OCI-LY7 (cell line): ENCODE results near the gene GBE1. TPM values are rescaled to one million over a fixed set of nuclear protein-coding genes. Genes with fewer than 3 reads are reported as not detected.

Experiments
- BruUV-seq: library from RNA; stranded (reverse); fragments of 400-500 nt; replicated peaks from 2 replicates; lab custom pipeline; 2021; lab: Mats Ljungman, UMichigan
- CTCF ChIA-PET: fragments of 300-600 bp; sonication (Branson Sonifier 250); formaldehyde crosslinking; loops from one replicate; lab custom pipeline; 2022; ENCODE audit warnings: antibody characterized with exemption; ENCODE audit not compliant: unreplicated experiment; lab: Charles Lee
- POLR2A ChIA-PET: fragments of 300-600 bp; sonication (Branson Sonifier 250); formaldehyde crosslinking; loops from one replicate; lab custom pipeline; 2022; ENCODE audit warnings: antibody characterized with exemption; lab: Charles Lee
- DNase-seq: peaks from one replicate; pipeline ENCODE4 v3.0.0-alpha.2; 2015; ENCODE audit warnings: low spot score
- H2AFZ ChIP-seq: fragments of 200-600 bp; sonication (generic), shearing (Covaris generic); 2 replicates; pipeline ENCODE4 v1.6.1; 2014; ENCODE audit warnings: mild to moderate bottlenecking, antibody characterized with exemption, low read length, moderate library complexity
- H3K27ac ChIP-seq: fragments of 200-600 bp; sonication (generic); 2 replicates; pipeline ENCODE4 v1.5.1; 2014; ENCODE audit warnings: mixed run types, low read depth, mild to moderate bottlenecking, moderate library complexity, low read length, inconsistent platforms; ENCODE audit not compliant: poor library complexity, severe bottlenecking
- H3K36me3 ChIP-seq: fragments of 200-600 bp; sonication (generic); 2 replicates; pipeline ENCODE4 v1.6.1; 2014; ENCODE audit warnings: mild to moderate bottlenecking, antibody characterized with exemption, low read length, moderate library complexity, mixed read lengths; ENCODE audit not compliant: insufficient read depth
- H3K4me1 ChIP-seq: fragments of 200-600 bp; sonication (generic); 2 replicates; pipeline ENCODE4 v1.5.1; 2014; ENCODE audit warnings: mild to moderate bottlenecking, low read length; ENCODE audit not compliant: insufficient read depth, poor library complexity, severe bottlenecking
- H3K4me2 ChIP-seq: fragments of 200-600 bp; sonication (generic); 2 replicates; pipeline ENCODE4 v1.6.1; 2014; ENCODE audit warnings: mild to moderate bottlenecking, low read length
- H3K4me3 ChIP-seq: fragments of 200-600 bp; sonication (generic); 2 replicates; pipeline ENCODE4 v1.5.1; 2014; ENCODE audit warnings: mild to moderate bottlenecking, low read depth, low read length; ENCODE audit not compliant: poor library complexity, severe bottlenecking
- H3K79me2 ChIP-seq: fragments of 200-600 bp; sonication (generic); 2 replicates; pipeline ENCODE4 v1.6.1; 2016; ENCODE audit warnings: low read depth, mild to moderate bottlenecking, low read length, moderate library complexity, mixed read lengths; ENCODE audit not compliant: insufficient read depth
- H3K9me2 ChIP-seq: fragments of 200-600 bp; sonication (generic); 2 replicates; pipeline ENCODE4 v1.6.1; 2016; ENCODE audit warnings: mild to moderate bottlenecking, low read length, mixed read lengths; ENCODE audit not compliant: insufficient read depth
- H3K9me3 ChIP-seq: fragments of 200-600 bp; sonication (generic); 2 replicates; pipeline ENCODE4 v1.6.1; 2014; ENCODE audit warnings: mild to moderate bottlenecking, mixed run types, low read length, mixed read lengths
- H4K20me1 ChIP-seq: fragments of 200-600 bp; sonication (generic); 2 replicates; pipeline ENCODE4 v1.6.1; 2014; ENCODE audit warnings: mild to moderate bottlenecking, antibody characterized with exemption, low read length, moderate library complexity, mixed read lengths; ENCODE audit not compliant: insufficient read depth
- EZH2phosphoT487 ChIP-seq: fragments of 200-600 bp; sonication (generic); IDR thresholded peaks from 2 replicates; pipeline ENCODE4 v1.6.1; 2018; ENCODE audit warnings: low read depth, borderline replicate concordance, mild to moderate bottlenecking, mixed run types, antibody characterized with exemption, low read length, moderate library complexity, mixed read lengths
- intact Hi-C: fragments of 100-400 bp; cut with micrococcal nuclease; formaldehyde crosslinking; loops from one replicate; pipeline ENCODE4 v1.10.0; 2022; ENCODE audit not compliant: unreplicated experiment
- total RNA-seq, 2 experiments: library from RNA; depleted of rRNA in 1 of 2; stranded (reverse); fragments of >200 nt in 1 of 2; shearing (Covaris generic) in 1 of 2; gene quantifications; 2 replicates each; pipeline ENCODE4 v1.2.3, GENCODE V29; 2014 to 2022
- TF ChIP-seq, protein P1 (sequence below): fragments of 200-600 bp; sonication (generic); conservative IDR thresholded peaks from 2 replicates; pipeline ENCODE4 v1.5.1; 2014; ENCODE audit warnings: mild to moderate bottlenecking, antibody characterized with exemption, low read length, moderate library complexity, mixed read lengths

Gene GBE1
- total RNA-seq, 2 experiments from 2014 or later = 10.7 to 24.4 TPM

DNA sequence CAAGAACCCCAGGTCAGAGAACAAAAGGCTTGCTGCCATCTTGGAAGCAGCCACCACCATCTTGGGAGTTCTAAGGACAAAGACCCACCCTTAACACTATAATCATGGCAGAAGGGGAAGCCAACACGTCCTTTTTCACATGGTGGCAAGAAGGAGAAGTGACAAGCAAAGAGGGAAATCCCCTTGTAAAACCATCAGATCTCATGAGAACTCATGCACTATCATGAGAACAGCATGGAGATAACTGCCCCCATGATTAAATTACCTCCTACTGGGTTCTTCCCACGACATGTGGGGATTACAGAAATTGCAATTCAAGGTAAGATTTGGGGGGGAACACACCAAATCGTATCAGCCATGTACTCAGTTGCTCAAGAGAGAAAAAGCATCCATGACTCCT is 21.1 kb upstream of the GBE1 start:
- Histone ChIP-seq H3K36me3 (no peaks in the 10 kb centered on the region), H2AFZ (no peak overlapping the region), H3K79me2 (no peaks in the 10 kb centered on the region), H3K4me2 (no peak overlapping the region), H3K4me1 (no peaks in the 10 kb centered on the region), H3K27ac (no peak overlapping the region), H4K20me1 (no peaks in the 10 kb centered on the region), H3K4me3 (no peak overlapping the region), H3K9me2 (no peaks in the 10 kb centered on the region), H3K9me3 (no peaks in the 10 kb centered on the region)
- POLR2A ChIA-PET = no interaction called here
- DNase-seq = no peak
- CTCF ChIA-PET = no interaction called here
- intact Hi-C loops = no loop called here
- no peak for TF ChIP-seq EZH2phosphoT487
- TF ChIP-seq, protein P1, sequence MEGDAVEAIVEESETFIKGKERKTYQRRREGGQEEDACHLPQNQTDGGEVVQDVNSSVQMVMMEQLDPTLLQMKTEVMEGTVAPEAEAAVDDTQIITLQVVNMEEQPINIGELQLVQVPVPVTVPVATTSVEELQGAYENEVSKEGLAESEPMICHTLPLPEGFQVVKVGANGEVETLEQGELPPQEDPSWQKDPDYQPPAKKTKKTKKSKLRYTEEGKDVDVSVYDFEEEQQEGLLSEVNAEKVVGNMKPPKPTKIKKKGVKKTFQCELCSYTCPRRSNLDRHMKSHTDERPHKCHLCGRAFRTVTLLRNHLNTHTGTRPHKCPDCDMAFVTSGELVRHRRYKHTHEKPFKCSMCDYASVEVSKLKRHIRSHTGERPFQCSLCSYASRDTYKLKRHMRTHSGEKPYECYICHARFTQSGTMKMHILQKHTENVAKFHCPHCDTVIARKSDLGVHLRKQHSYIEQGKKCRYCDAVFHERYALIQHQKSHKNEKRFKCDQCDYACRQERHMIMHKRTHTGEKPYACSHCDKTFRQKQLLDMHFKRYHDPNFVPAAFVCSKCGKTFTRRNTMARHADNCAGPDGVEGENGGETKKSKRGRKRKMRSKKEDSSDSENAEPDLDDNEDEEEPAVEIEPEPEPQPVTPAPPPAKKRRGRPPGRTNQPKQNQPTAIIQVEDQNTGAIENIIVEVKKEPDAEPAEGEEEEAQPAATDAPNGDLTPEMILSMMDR = no peak
- no TSS peak for BruUV-seq

DNA sequence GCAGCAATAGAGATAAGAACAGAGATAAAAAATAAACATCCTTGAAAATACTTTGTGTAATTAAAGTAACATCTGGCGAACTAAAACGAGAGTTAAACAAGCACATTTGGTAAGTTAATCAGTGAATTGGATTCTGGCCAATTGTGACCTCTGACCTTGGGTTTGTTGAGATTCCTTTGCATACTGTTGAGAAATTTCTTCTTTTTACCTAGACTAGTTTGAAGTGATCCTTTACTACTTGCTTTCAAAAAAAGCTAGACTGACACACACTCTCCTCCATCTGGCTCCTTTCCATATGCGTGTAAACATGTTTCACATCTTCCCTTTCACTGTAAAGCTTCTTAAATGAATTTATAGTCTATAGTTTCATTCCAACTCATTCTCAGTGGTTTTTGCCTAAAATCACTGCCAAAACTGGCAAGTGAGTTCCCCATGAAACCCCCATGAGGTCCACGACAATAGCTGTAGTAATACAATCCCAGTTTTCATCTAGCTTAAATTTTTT is 17.3 kb upstream of the GBE1 start:
- TF ChIP-seq EZH2phosphoT487 = no peak
- TF ChIP-seq, protein P1 = no peak
- Histone ChIP-seq H3K79me2 (no peaks in the 10 kb centered on the region), H3K9me3 (no peaks in the 10 kb centered on the region), H3K36me3 (no peaks in the 10 kb centered on the region), H3K27ac (no peak overlapping the region), H3K4me2 (no peak overlapping the region), H3K9me2 (no peaks in the 10 kb centered on the region), H2AFZ (peak overlapping the region; percentile 25; the same call in 1 of the 2 replicates), H3K4me3 (no peak overlapping the region), H3K4me1 (no peaks in the 10 kb centered on the region), H4K20me1 (no peaks in the 10 kb centered on the region)
- ChIA-PET POLR2A (interaction anchor here (1.5 kb wide), 1 partner anchor 17 kb away, joined by 4 read pairs; the partner anchor contains the start of gene GBE1), CTCF (no interaction called here)
- BruUV-seq = no TSS peak
- no peak for DNase-seq
- intact Hi-C loops = no loop called here

DNA sequence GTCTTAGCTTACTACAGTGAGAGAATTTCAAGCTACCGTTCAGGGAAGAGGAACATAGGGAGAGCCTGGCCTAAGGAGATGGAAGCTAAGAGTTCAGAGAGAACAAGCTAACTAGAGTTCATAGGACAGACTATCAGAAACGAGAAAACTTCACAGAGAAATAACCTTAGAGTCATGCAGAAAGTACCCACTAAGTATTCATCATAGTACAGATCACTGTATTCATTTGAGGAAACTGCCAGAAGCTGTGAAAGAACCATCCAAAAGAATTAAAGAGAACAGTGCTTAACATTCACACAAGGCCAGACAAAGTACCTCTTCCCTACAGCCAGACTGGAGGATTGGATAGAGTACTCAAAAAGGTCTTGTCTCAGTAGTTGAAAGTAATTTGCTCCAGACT is 15.2 kb upstream of the GBE1 start:
- Histone ChIP-seq H2AFZ (no peak overlapping the region), H3K4me1 (no peaks in the 10 kb centered on the region), H3K36me3 (no peaks in the 10 kb centered on the region), H3K4me2 (no peak overlapping the region), H3K79me2 (no peaks in the 10 kb centered on the region), H3K9me3 (no peaks in the 10 kb centered on the region), H3K9me2 (no peaks in the 10 kb centered on the region), H3K27ac (no peak overlapping the region), H3K4me3 (no peak overlapping the region), H4K20me1 (no peaks in the 10 kb centered on the region)
- no TSS peak for BruUV-seq
- ChIA-PET POLR2A (no interaction called here), CTCF (no interaction called here)
- TF ChIP-seq, protein P1 = no peak
- TF ChIP-seq EZH2phosphoT487 = no peak
- DNase-seq = no peak
- intact Hi-C loops = no loop called here
